H9 (cell line): ENCODE data around the gene AIFM3. TPM values are rescaled to one million over a fixed set of nuclear protein-coding genes. Genes with fewer than 3 reads are reported as not detected.
A peak's percentile ranks its signal among the peaks of the same experiment; 100 is the strongest.

ENCODE experiments used
- DNase-seq: peaks from one replicate; pipeline ENCODE4 v3.0.0-alpha.2; 2017
- H2AFZ ChIP-seq: one replicate; pipeline ENCODE4 v1.6.1; 2013; ENCODE audit warnings: mild to moderate bottlenecking, low read length, control low read depth, moderate library complexity
- H2AK5ac ChIP-seq: 2 replicates; pipeline ENCODE4 v1.6.1; 2013; ENCODE audit warnings: low read length, control low read depth, mixed read lengths; ENCODE audit not compliant: insufficient read length
- H2BK120ac ChIP-seq: one replicate; pipeline ENCODE4 v1.6.1; 2013; ENCODE audit warnings: low read depth, mild to moderate bottlenecking, low read length, control low read depth, inconsistent platforms; ENCODE audit not compliant: poor library complexity, severe bottlenecking
- H2BK12ac ChIP-seq: 2 replicates; pipeline ENCODE4 v1.6.1; 2013; ENCODE audit warnings: low read length, control low read depth, mixed read lengths, low read depth; ENCODE audit not compliant: insufficient read length
- H2BK15ac ChIP-seq: 2 replicates; pipeline ENCODE4 v1.6.1; 2013; ENCODE audit warnings: low read depth, low read length, control low read depth
- H2BK20ac ChIP-seq: one replicate; pipeline ENCODE4 v1.6.1; 2013; ENCODE audit warnings: low read depth, mild to moderate bottlenecking, low read length, control low read depth, inconsistent platforms; ENCODE audit not compliant: poor library complexity, severe bottlenecking
- H2BK5ac ChIP-seq: 2 replicates; pipeline ENCODE4 v1.6.1; 2013; ENCODE audit warnings: low read length, control low read depth, mixed read lengths; ENCODE audit not compliant: insufficient read length
- H3K14ac ChIP-seq: 2 replicates; pipeline ENCODE4 v1.6.1; 2013; ENCODE audit warnings: low read length, control low read depth; ENCODE audit not compliant: insufficient read depth
- H3K18ac ChIP-seq: 2 replicates; pipeline ENCODE4 v1.6.1; 2013; ENCODE audit warnings: low read depth, mild to moderate bottlenecking, mixed read lengths, low read length, control low read depth; ENCODE audit not compliant: insufficient read length
- H3K23ac ChIP-seq: 2 replicates; pipeline ENCODE4 v1.6.1; 2013; ENCODE audit warnings: low read length, control low read depth, mixed read lengths, low read depth; ENCODE audit not compliant: insufficient read length
- H3K23me2 ChIP-seq: 2 replicates; pipeline ENCODE4 v1.6.1; 2013; ENCODE audit warnings: low read depth, mild to moderate bottlenecking, mixed read lengths, low read length, control low read depth; ENCODE audit not compliant: insufficient read length, poor library complexity, severe bottlenecking
- H3K27ac ChIP-seq: 2 replicates; pipeline ENCODE4 v1.5.1; 2013; ENCODE audit warnings: low read length, control low read depth, mixed read lengths, low read depth; ENCODE audit not compliant: insufficient read length
- H3K27me3 ChIP-seq: 2 replicates; pipeline ENCODE4 v1.6.1; 2013; ENCODE audit warnings: low read length, control low read depth, inconsistent platforms; ENCODE audit not compliant: insufficient read depth
- H3K4ac ChIP-seq: 2 replicates; pipeline ENCODE4 v1.6.1; 2013; ENCODE audit warnings: low read depth, mild to moderate bottlenecking, control low read depth, inconsistent platforms, low read length, moderate library complexity
- H3K4me1 ChIP-seq: 2 replicates; pipeline ENCODE4 v1.6.1; 2013; ENCODE audit warnings: low read length, control low read depth, inconsistent platforms; ENCODE audit not compliant: insufficient read depth
- H3K4me2 ChIP-seq: 2 replicates; pipeline ENCODE4 v1.6.1; 2013; ENCODE audit warnings: low read length, control low read depth, mixed read lengths; ENCODE audit not compliant: insufficient read length, insufficient read depth
- H3K56ac ChIP-seq: 2 replicates; pipeline ENCODE4 v1.6.1; 2013; ENCODE audit warnings: low read depth, mild to moderate bottlenecking, mixed read lengths, low read length, control low read depth; ENCODE audit not compliant: insufficient read length
- H3K79me1 ChIP-seq: 2 replicates; pipeline ENCODE4 v1.6.1; 2013; ENCODE audit warnings: low read depth, mild to moderate bottlenecking, moderate library complexity, low read length, control low read depth, inconsistent platforms; ENCODE audit not compliant: insufficient read depth, poor library complexity, severe bottlenecking
- H3K79me2 ChIP-seq: 2 replicates; pipeline ENCODE4 v1.6.1; 2013; ENCODE audit warnings: low read length, control low read depth, inconsistent platforms; ENCODE audit not compliant: insufficient read depth
- H3K9ac ChIP-seq: 2 replicates; pipeline ENCODE4 v1.6.1; 2013; ENCODE audit warnings: low read length, control low read depth, mixed read lengths; ENCODE audit not compliant: insufficient read length; ENCODE audit errors: extremely low read depth
- H3K9me3 ChIP-seq: one replicate; pipeline ENCODE4 v1.6.1; 2013; ENCODE audit warnings: low read depth, low read length, inconsistent platforms; ENCODE audit not compliant: control insufficient read depth
- H3T11ph ChIP-seq: one replicate; pipeline ENCODE4 v1.6.1; 2013; ENCODE audit warnings: mild to moderate bottlenecking, low read length, control low read depth, inconsistent platforms
- H4K20me1 ChIP-seq: one replicate; pipeline ENCODE4 v1.6.1; 2013; ENCODE audit not compliant: control insufficient read depth, insufficient read length, insufficient read depth
- H4K5ac ChIP-seq: 2 replicates; pipeline ENCODE4 v1.6.1; 2013; ENCODE audit warnings: low read depth, mild to moderate bottlenecking, mixed read lengths, low read length, control low read depth; ENCODE audit not compliant: insufficient read length
- H4K8ac ChIP-seq: replicated peaks from 2 replicates; pipeline ENCODE4 v1.6.1; 2013; ENCODE audit warnings: low read length, control low read depth, mixed read lengths, low read depth; ENCODE audit not compliant: insufficient read length
- H4K91ac ChIP-seq: 2 replicates; pipeline ENCODE4 v1.6.1; 2013; ENCODE audit warnings: low read depth, mild to moderate bottlenecking, moderate library complexity, mixed read lengths, low read length, control low read depth; ENCODE audit not compliant: insufficient read length
- H3K27ac Mint-ChIP-seq, 3 experiments: 2 replicates in 2 of 3; 3 replicates in 1 of 3; pipeline ENCODE4 v1.8.0; 2020 to 2021; ENCODE audit warnings: mixed read lengths in 3 of 3, mild to moderate bottlenecking in 1 of 3, moderate library complexity in 1 of 3
- H3K27me3 Mint-ChIP-seq: 2 replicates; pipeline ENCODE4 v1.8.0; 2021; ENCODE audit warnings: low read depth, mild to moderate bottlenecking, moderate library complexity, mixed read lengths
- H3K36me3 Mint-ChIP-seq, 3 experiments: 2 replicates in 2 of 3; 3 replicates in 1 of 3; pipeline ENCODE4 v1.8.0; 2020 to 2021; ENCODE audit warnings: low read depth in 3 of 3, mixed read lengths in 3 of 3; ENCODE audit not compliant: insufficient read depth in 1 of 3
- H3K4me1 Mint-ChIP-seq, 2 experiments: 2 replicates each; pipeline ENCODE4 v1.8.0; 2020; ENCODE audit warnings: mixed read lengths in 2 of 2
- H3K4me3 Mint-ChIP-seq, 2 experiments: 2 replicates in 1 of 2; 3 replicates in 1 of 2; pipeline ENCODE4 v1.8.0; 2020 to 2021; ENCODE audit warnings: mild to moderate bottlenecking in 2 of 2, mixed read lengths in 2 of 2, moderate library complexity in 1 of 2
- H3K9me3 Mint-ChIP-seq, 2 experiments: 2 replicates in 1 of 2; 3 replicates in 1 of 2; pipeline ENCODE4 v1.8.0; 2020; ENCODE audit warnings: mild to moderate bottlenecking in 2 of 2, mixed read lengths in 2 of 2, moderate library complexity in 1 of 2
- WGBS: extraction: QIAGEN DNeasy Blood & Tissue Kit; methylation state at CpG from one replicate; pipeline ENCODE4 v1.1.7; 2013; ENCODE audit warnings: missing lambda C conversion rate, low lambda C conversion rate, mixed read lengths; ENCODE audit not compliant: insufficient read length; ENCODE audit errors: extremely low coverage; 5-methylcytosine and 5-hydroxymethylcytosine counted together
- total RNA-seq: library from RNA; stranded (reverse); gene quantifications from 2 replicates; pipeline ENCODE4 v1.2.1, GENCODE V29; 2021
- TF ChIP-seq, protein P1 (sequence below): fragments of 200-600 bp; sonication (generic); conservative IDR thresholded peaks from 3 replicates; pipeline ENCODE4 v1.8.0; 2021; ENCODE audit warnings: antibody characterized with exemption, mild to moderate bottlenecking

The AIFM3 gene
- total RNA-seq, 1 experiment from 2014 or later = 1.9 TPM

DNA sequence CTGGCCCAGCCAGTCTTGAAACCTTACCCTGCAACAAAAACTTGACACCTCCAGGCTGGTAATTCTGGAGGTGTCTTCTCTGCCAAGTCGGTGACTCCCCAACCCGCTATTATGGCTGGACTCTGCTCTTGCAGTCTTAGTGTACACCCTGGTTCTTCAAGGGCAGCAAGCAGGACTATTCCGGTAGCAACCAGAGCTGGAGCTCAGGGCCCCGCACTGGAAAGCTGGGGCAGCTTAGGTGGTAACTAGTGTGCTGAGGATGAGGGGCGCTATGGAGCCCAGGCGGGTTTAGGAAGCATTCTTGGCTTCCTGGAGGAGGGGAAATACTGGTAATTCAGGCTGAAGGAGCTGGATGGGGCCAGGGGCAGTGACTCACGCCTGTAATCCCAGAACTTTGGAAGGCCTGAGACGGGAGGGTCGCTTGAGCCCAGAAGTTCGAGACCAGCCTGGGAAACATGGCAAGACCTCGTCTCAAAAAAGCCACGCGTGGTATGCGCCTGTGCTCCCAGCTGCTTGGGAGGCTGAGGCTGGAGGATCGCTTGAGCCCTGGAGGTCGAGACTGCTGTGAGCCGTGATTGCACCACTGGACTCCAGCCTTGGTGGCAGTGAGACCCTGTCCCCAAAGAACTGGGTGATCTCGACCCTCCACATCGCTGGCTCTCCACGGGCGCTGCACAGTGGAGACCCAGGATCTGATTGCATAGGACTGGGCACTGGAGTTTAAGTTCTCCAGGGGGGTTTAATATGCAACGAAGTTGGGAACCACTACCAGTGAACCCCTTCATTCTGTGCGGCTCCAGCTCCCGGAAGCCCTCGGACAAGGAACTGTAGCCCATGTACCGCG, 10.6 kb upstream of the AIFM3 start:
- Mint-ChIP-seq H3K27ac (no peak overlapping the region), H3K4me1 (peaks cover 10 to 11% of the 10 kb centered on the region in 2 experiments), H3K4me3 (peak overlapping the region; percentile 71 to 86), H3K9me3 (no peaks in the 10 kb centered on the region), H3K27me3 (peaks cover 22% of the 10 kb centered on the region), H3K36me3 (peaks cover 5 to 29% (median 28%) of the 10 kb centered on the region in 3 experiments; a peak in 6 of 7 replicates)
- no peak overlapping the region for H3T11ph ChIP-seq
- H3K56ac ChIP-seq = no peak overlapping the region
- no peak overlapping the region for H4K91ac ChIP-seq
- H2BK20ac ChIP-seq = no peak overlapping the region
- DNase-seq = peak; percentile 86
- H4K5ac ChIP-seq = no peak overlapping the region
- H3K9ac ChIP-seq = no peak overlapping the region
- H3K27me3 ChIP-seq = no peaks in the 10 kb centered on the region
- H2BK120ac ChIP-seq = no peak overlapping the region
- TF ChIP-seq, protein P1, sequence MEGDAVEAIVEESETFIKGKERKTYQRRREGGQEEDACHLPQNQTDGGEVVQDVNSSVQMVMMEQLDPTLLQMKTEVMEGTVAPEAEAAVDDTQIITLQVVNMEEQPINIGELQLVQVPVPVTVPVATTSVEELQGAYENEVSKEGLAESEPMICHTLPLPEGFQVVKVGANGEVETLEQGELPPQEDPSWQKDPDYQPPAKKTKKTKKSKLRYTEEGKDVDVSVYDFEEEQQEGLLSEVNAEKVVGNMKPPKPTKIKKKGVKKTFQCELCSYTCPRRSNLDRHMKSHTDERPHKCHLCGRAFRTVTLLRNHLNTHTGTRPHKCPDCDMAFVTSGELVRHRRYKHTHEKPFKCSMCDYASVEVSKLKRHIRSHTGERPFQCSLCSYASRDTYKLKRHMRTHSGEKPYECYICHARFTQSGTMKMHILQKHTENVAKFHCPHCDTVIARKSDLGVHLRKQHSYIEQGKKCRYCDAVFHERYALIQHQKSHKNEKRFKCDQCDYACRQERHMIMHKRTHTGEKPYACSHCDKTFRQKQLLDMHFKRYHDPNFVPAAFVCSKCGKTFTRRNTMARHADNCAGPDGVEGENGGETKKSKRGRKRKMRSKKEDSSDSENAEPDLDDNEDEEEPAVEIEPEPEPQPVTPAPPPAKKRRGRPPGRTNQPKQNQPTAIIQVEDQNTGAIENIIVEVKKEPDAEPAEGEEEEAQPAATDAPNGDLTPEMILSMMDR = peak; percentile 60
- H2BK15ac ChIP-seq = no peak overlapping the region
- H3K9me3 ChIP-seq = no peaks in the 10 kb centered on the region
- H3K79me1 ChIP-seq = no peaks in the 10 kb centered on the region
- H3K4ac ChIP-seq = no peak overlapping the region
- no peak overlapping the region for H4K8ac ChIP-seq
- no CpG with 5 or more reads among the region's 27 CpGs for WGBS
- H3K4me2 ChIP-seq = peak overlapping the region; percentile 23
- H2BK12ac ChIP-seq = no peak overlapping the region
- H3K14ac ChIP-seq = no peak overlapping the region; the same call in 1 of the 2 replicates
- no peak overlapping the region for H2BK5ac ChIP-seq
- H3K4me1 ChIP-seq = no peaks in the 10 kb centered on the region
- H2AK5ac ChIP-seq = no peak overlapping the region
- no peak overlapping the region for H2AFZ ChIP-seq
- H3K18ac ChIP-seq = no peak overlapping the region
- H3K23ac ChIP-seq = no peak overlapping the region
- no peaks in the 10 kb centered on the region for H3K79me2 ChIP-seq
- H4K20me1 ChIP-seq = no peaks in the 10 kb centered on the region
- H3K23me2 ChIP-seq = peaks cover 4% of the 10 kb centered on the region
- no peak overlapping the region for H3K27ac ChIP-seq
